Liver (tissue), 9 donors: ENCODE data around the gene FETUB. TPM values are rescaled to one million over a fixed set of nuclear protein-coding genes. Genes with fewer than 3 reads are reported as not detected.

ENCODE experiments used
- DNase-seq: peaks from one replicate; pipeline ENCODE4 v3.0.0-alpha.2; 2017; ENCODE audit warnings: low spot score
- H3K27ac ChIP-seq, 2 donors: one replicate each; pipeline ENCODE4 v1.7.0; 2013; ENCODE audit warnings: inconsistent platforms in 2 of 2, low read length in 2 of 2, control low read depth in 1 of 2, low read depth in 1 of 2, mild to moderate bottlenecking in 1 of 2
- H3K27me3 ChIP-seq, 4 donors: one replicate each; pipeline versions ENCODE4 v1.6.1 to v1.7.0; 2013; ENCODE audit warnings: low read length in 3 of 4, inconsistent platforms in 1 of 4, mild to moderate bottlenecking in 1 of 4, moderate library complexity in 1 of 4; ENCODE audit not compliant: control insufficient read depth in 4 of 4, insufficient read depth in 4 of 4
- H3K36me3 ChIP-seq, 4 donors: one replicate each; pipeline versions ENCODE4 v1.6.1 to v1.7.0; 2013; ENCODE audit warnings: low read length in 3 of 4, mild to moderate bottlenecking in 3 of 4, low read depth in 1 of 4, moderate library complexity in 1 of 4; ENCODE audit not compliant: control insufficient read depth in 4 of 4, insufficient read depth in 3 of 4
- H3K4me1 ChIP-seq, 4 donors: one replicate each; pipeline versions ENCODE4 v1.6.1 to v1.7.0; 2013; ENCODE audit warnings: low read length in 3 of 4, mild to moderate bottlenecking in 3 of 4, moderate library complexity in 1 of 4; ENCODE audit not compliant: control insufficient read depth in 4 of 4, insufficient read depth in 4 of 4
- H3K4me3 ChIP-seq, 3 donors: one replicate each; pipeline versions ENCODE4 v1.6.1 to v1.7.0; 2013; ENCODE audit warnings: low read length in 3 of 3, control low read depth in 1 of 3, low read depth in 1 of 3, mild to moderate bottlenecking in 1 of 3
- H3K9ac ChIP-seq, 2 donors: one replicate each; pipeline ENCODE4 v1.7.0; 2013; ENCODE audit warnings: low read length in 2 of 2, mild to moderate bottlenecking in 2 of 2, moderate library complexity in 2 of 2, control low read depth in 1 of 2, low read depth in 1 of 2
- H3K9me3 ChIP-seq, 4 donors: one replicate each; pipeline versions ENCODE4 v1.6.1 to v1.7.0; 2013; ENCODE audit warnings: low read length in 3 of 4; ENCODE audit not compliant: control insufficient read depth in 4 of 4
- ATF3 ChIP-seq: IDR thresholded peaks from 2 replicates; pipeline ENCODE4 v1.6.1; 2016; ENCODE audit warnings: antibody characterized with exemption
- CTCF ChIP-seq: fragments of 150-350 bp; IDR thresholded peaks from 2 replicates; pipeline ENCODE4 v1.5.1; 2017; ENCODE audit warnings: improper control_type of control experiment, low read depth, low read length; ENCODE audit not compliant: missing input control
- EGR1 ChIP-seq, 2 donors: IDR thresholded peaks; 2 replicates each; pipeline ENCODE4 v1.6.1; 2016 to 2018; ENCODE audit warnings: antibody characterized with exemption in 2 of 2, low read depth in 2 of 2
- FOXA1 ChIP-seq: IDR thresholded peaks from 2 replicates; pipeline ENCODE4 v1.6.1; 2016; ENCODE audit warnings: antibody characterized with exemption
- FOXA2 ChIP-seq: IDR thresholded peaks from 2 replicates; pipeline ENCODE4 v1.6.1; 2016; ENCODE audit warnings: antibody characterized with exemption
- GABPA ChIP-seq, 2 donors: IDR thresholded peaks in 1 of 2; conservative IDR thresholded peaks in 1 of 2; 2 replicates each; pipeline ENCODE4 v1.6.1; 2016; ENCODE audit warnings: antibody characterized with exemption in 2 of 2, mild to moderate bottlenecking in 1 of 2, moderate library complexity in 1 of 2
- HNF4A ChIP-seq, 2 donors: conservative IDR thresholded peaks; 2 replicates each; pipeline ENCODE4 v1.6.1; 2016; ENCODE audit warnings: antibody characterized with exemption in 2 of 2, mild to moderate bottlenecking in 2 of 2
- HNF4G ChIP-seq: IDR thresholded peaks from 2 replicates; pipeline ENCODE4 v1.6.1; 2016; ENCODE audit warnings: antibody characterized with exemption
- JUND ChIP-seq, 2 donors: IDR thresholded peaks; 2 replicates each; pipeline ENCODE4 v1.6.1; 2016; ENCODE audit warnings: antibody characterized with exemption in 2 of 2
- NR2F2 ChIP-seq: IDR thresholded peaks from 2 replicates; pipeline ENCODE4 v1.6.1; 2016; ENCODE audit warnings: antibody characterized with exemption
- RAD21 ChIP-seq, 2 donors: IDR thresholded peaks; 2 replicates each; pipeline ENCODE4 v1.6.1; 2016; ENCODE audit warnings: antibody characterized with exemption in 2 of 2, mild to moderate bottlenecking in 2 of 2
- REST ChIP-seq: IDR thresholded peaks from 2 replicates; pipeline ENCODE4 v1.6.1; 2016; ENCODE audit warnings: antibody characterized with exemption, mild to moderate bottlenecking
- SP1 ChIP-seq: IDR thresholded peaks from 2 replicates; pipeline ENCODE4 v1.6.1; 2018; ENCODE audit warnings: antibody characterized with exemption, mild to moderate bottlenecking
- TAF1 ChIP-seq: conservative IDR thresholded peaks from 2 replicates; pipeline ENCODE4 v1.6.1; 2016; ENCODE audit warnings: antibody characterized with exemption, mild to moderate bottlenecking
- YY1 ChIP-seq: IDR thresholded peaks from 2 replicates; pipeline ENCODE4 v1.6.1; 2016; ENCODE audit warnings: antibody characterized with exemption, mild to moderate bottlenecking
- ZBTB33 ChIP-seq: IDR thresholded peaks from 2 replicates; pipeline ENCODE4 v1.6.1; 2016; ENCODE audit warnings: antibody characterized with exemption
- WGBS: extraction: QIAGEN DNeasy Blood & Tissue Kit; methylation state at CpG from one replicate; pipeline ENCODE4 v1.1.7; 2013; 5-methylcytosine and 5-hydroxymethylcytosine counted together
- polyA plus RNA-seq, 2 donors: library from polyadenylated mRNA; stranded (reverse) in 1 of 2; unstranded in 1 of 2; fragments of 200-250 nt in 1 of 2; fragments of >200 nt in 1 of 2; fragmentation: Nextera tagmentation in 1 of 2; extraction: Ambion mirVana in 1 of 2; gene quantifications; one replicate each; pipeline versions ENCODE4 v1.2.1 to v1.2.3, GENCODE V29; 2013 to 2015
- total RNA-seq, 2 donors: library from RNA; depleted of rRNA; stranded (reverse); fragments of >200 nt; gene quantifications; one replicate each; pipeline ENCODE4 v1.2.3, GENCODE V29; 2014
- donor health status: healthy.
- donor health status: healthy.
- donor health status: healthy.
- donor health status: healthy.
- donor health status: healthy.

FETUB gene
- total and polyA plus RNA-seq, 4 donors, result 3.1 to 28.6 (median 9.4) TPM

- H3K4me1 ChIP-seq, result peaks cover 5 to 20% (median 15%) of the 10 kb centered on the region in 4 donors
- no peak overlapping the region for H3K9ac ChIP-seq
- H3K36me3 ChIP-seq, result no peaks in the 10 kb centered on the region
- H3K9me3 ChIP-seq, result no peaks in the 10 kb centered on the region
- 91% methylated on average over 7 of the region's 7 CpGs for WGBS
- no peak overlapping the region for H3K4me3 ChIP-seq
- TF ChIP-seq YY1 (no peak), RAD21 (IDR thresholded peaks at IDR 0.05) (no peak), JUND (IDR thresholded peaks at IDR 0.05) (peak in 1 of 2 donors; percentile 18), FOXA2 (no peak), ATF3 (no peak), HNF4A (conservative IDR thresholded peaks at IDR 0.05) (no peak), SP1 (no peak), NR2F2 (no peak), TAF1 (no peak)
- H3K27ac ChIP-seq, result no peak overlapping the region
- no peak for DNase-seq
- no peaks in the 10 kb centered on the region for H3K27me3 ChIP-seq
These were observed 12.3 kb upstream of the FETUB start for GRCh38 chr3:186627852-186628414.

- TF ChIP-seq ATF3, result no peak
- no peak for TF ChIP-seq GABPA (IDR thresholded peaks at IDR 0.05 in 1 of 2, conservative IDR thresholded peaks at IDR 0.05 in 1 of 2)
- TF ChIP-seq CTCF, result no peak
- TF ChIP-seq NR2F2, result no peak
- TF ChIP-seq HNF4G, result no peak
- TF ChIP-seq ZBTB33, result no peak
- TF ChIP-seq JUND (IDR thresholded peaks at IDR 0.05), result no peak
- TF ChIP-seq EGR1 (IDR thresholded peaks at IDR 0.05; ENCODE audit: low read depth in 2 of 2), result no peak
- no peak for TF ChIP-seq REST
- TF ChIP-seq SP1, result no peak
- TF ChIP-seq FOXA1, result no peak
- no peak for DNase-seq
- no peak overlapping the region for H3K9ac ChIP-seq
- H3K27me3 ChIP-seq, result no peaks in the 10 kb centered on the region
- H3K9me3 ChIP-seq, result no peaks in the 10 kb centered on the region
- H3K36me3 ChIP-seq, result no peaks in the 10 kb centered on the region
- H3K27ac ChIP-seq, result no peak overlapping the region
- 64% methylated on average over 7 of the region's 7 CpGs for WGBS
- H3K4me3 ChIP-seq, result no peak overlapping the region
- H3K4me1 ChIP-seq, result peaks cover 5 to 24% (median 20%) of the 10 kb centered on the region in 4 donors
These were observed 11.4 kb upstream of the FETUB start for GRCh38 chr3:186628756-186629155.
